ENCODE data around the gene MNDA. TPM values are rescaled to one million over a fixed set of nuclear protein-coding genes. Genes with fewer than 3 reads are reported as not detected.

MNDA gene
- total and polyA plus RNA-seq, 2 of the 8 experiments (the other 6 are each of a cell fraction or from before 2014, with no cell fraction given): not detected

GRCh38 chr1:158819461-158820443, 11.4 kb upstream of the MNDA start:
- Histone ChIP-seq H2BK5ac (ENCODE audit: low read depth, low read length) (no peak overlapping the region), H3K9me3 (ENCODE audit: insufficient read depth in 2 of 2, low read depth in 1 of 2, low read length in 1 of 2) (peaks cover 3 to 7% of the 10 kb centered on the region in 2 experiments; a peak in 2 of 4 replicates), H2AFZ (ENCODE audit: low read length) (no peak overlapping the region), H3K27ac (ENCODE audit: low read depth, low read length) (no peak overlapping the region), H3K9ac (replicated peaks in 1 of 4; ENCODE audit: extremely low read depth in 1 of 4, low read depth in 3 of 4, low read length in 3 of 4) (no peak overlapping the region), H2BK20ac (ENCODE audit: low read length) (no peak overlapping the region), H3K23me2 (ENCODE audit: low read depth, low read length) (no peaks in the 10 kb centered on the region), H2BK120ac (replicated peaks; ENCODE audit: low read depth, low read length) (no peak overlapping the region), H3K79me1 (ENCODE audit: low read depth, low read length) (no peaks in the 10 kb centered on the region), H2BK15ac (ENCODE audit: low read length) (no peak overlapping the region), H3K18ac (ENCODE audit: extremely low read depth, low read length) (no peak overlapping the region), H2AK5ac (ENCODE audit: low read depth, low read length) (no peak overlapping the region), H3K4me3 (ENCODE audit: extremely low read depth in 1 of 4, insufficient read depth in 2 of 4, low read depth in 3 of 4, low read length in 4 of 4) (no peak overlapping the region), H3K36me3 (ENCODE audit: control insufficient read depth in 2 of 4, insufficient read depth in 4 of 4, low read length in 3 of 4) (no peaks in the 10 kb centered on the region), H4K91ac (replicated peaks; ENCODE audit: insufficient read length, low read length) (no peak overlapping the region), H4K20me1 (replicated peaks in 1 of 2; ENCODE audit: control insufficient read depth in 1 of 2, insufficient read depth in 2 of 2, low read length in 2 of 2) (no peaks in the 10 kb centered on the region), H3K56ac (replicated peaks; ENCODE audit: insufficient read length, low read depth, low read length) (no peak overlapping the region), H3K27me3 (replicated peaks in 1 of 4; ENCODE audit: control insufficient read depth in 3 of 4, extremely low read depth in 1 of 4, insufficient read depth in 3 of 4, low read length in 3 of 4) (no peaks in the 10 kb centered on the region), H4K5ac (ENCODE audit: insufficient read length, low read depth, low read length) (no peak overlapping the region), H2BK12ac (ENCODE audit: low read depth, low read length) (no peak overlapping the region), H3K4me1 (replicated peaks in 1 of 4; ENCODE audit: control insufficient read depth in 3 of 4, insufficient read depth in 4 of 4, low read length in 3 of 4) (no peaks in the 10 kb centered on the region), H3K79me2 (ENCODE audit: control insufficient read depth in 1 of 2, insufficient read depth in 2 of 2, low read length in 2 of 2) (no peaks in the 10 kb centered on the region), H3K14ac (ENCODE audit: insufficient read length) (no peak overlapping the region), H3K4ac (replicated peaks; ENCODE audit: insufficient read length, low read depth, low read length) (no peak overlapping the region), H3K23ac (ENCODE audit: insufficient read length) (no peak overlapping the region), H3K4me2 (ENCODE audit: insufficient read depth in 1 of 2, low read depth in 2 of 2, low read length in 2 of 2) (no peak overlapping the region), H4K8ac (ENCODE audit: extremely low read depth, insufficient read depth, low read length) (no peak overlapping the region)
- DNase-seq (ENCODE audit: low read depth in 1 of 2, low spot score in 2 of 2): no peak
- 91% methylated on average over 7 of the region's 7 CpGs; no CpG with 5 or more reads in 1 of the 2 experiments for WGBS, 2 experiments (ENCODE audit: extremely low coverage in 1 of 2, insufficient coverage in 1 of 2, insufficient read length in 1 of 2, insufficient replicate concordance in 2 of 2, low coverage in 1 of 2, low lambda C conversion rate in 2 of 2, missing lambda C conversion rate in 1 of 2)
- POLR2A ChIA-PET (ENCODE audit: partially characterized antibody): no interaction called here
- CTCF ChIA-PET (ENCODE audit: partially characterized antibody): interaction anchor here (1.1 to 1.3 kb wide), 2 partner anchors 11 kb away, joined by 3 read pairs; partner anchors contain the start of gene MNDA
- FAIRE-seq: no peak
- no peak for TF ChIP-seq SRF (IDR thresholded peaks at IDR 0.05; ENCODE audit: low read depth, low read length)
- no peak for TF ChIP-seq TEAD4 (IDR thresholded peaks at IDR 0.05; ENCODE audit: low read depth, low read length)
- no peak for TF ChIP-seq RXRA (IDR thresholded peaks at IDR 0.05; ENCODE audit: insufficient read depth, low read depth, low read length)
- no peak for TF ChIP-seq RAD21 (IDR thresholded peaks at IDR 0.05 in 1 of 2, conservative IDR thresholded peaks at IDR 0.05 in 1 of 2; ENCODE audit: low read depth in 2 of 2, low read length in 2 of 2)
- TF ChIP-seq JUN (IDR thresholded peaks at IDR 0.05; ENCODE audit: low read depth, low read length): no peak
- no peak for TF ChIP-seq ZNF274 (IDR thresholded peaks at IDR 0.05; ENCODE audit: borderline replicate concordance, extremely low read depth, low read length)
- TF ChIP-seq CEBPB (IDR thresholded peaks at IDR 0.05; ENCODE audit: low read depth, low read length): no peak
